ENCODE results near the gene TPSD1. TPM values are rescaled to one million over a fixed set of nuclear protein-coding genes. Genes with fewer than 3 reads are reported as not detected.
"Not testable (repeated sequence)": the region's sequence is repeated elsewhere in the genome, so short reads cannot be mapped to it uniquely, and the experiment has no call there.

TPSD1 gene
- total and polyA plus RNA-seq, 2 experiments from 2014 or later, result 0.17 TPM; not detected in 1

- Histone ChIP-seq H3K36me3 (ENCODE audit: insufficient read depth) (no peaks in the 10 kb centered on the region), H3K4me1 (ENCODE audit: insufficient read depth) (no peaks in the 10 kb centered on the region), H3K4me2 (no peak overlapping the region), H3K79me2 (replicated peaks; ENCODE audit: insufficient read depth) (no peaks in the 10 kb centered on the region), H3F3A (replicated peaks; ENCODE audit: low read depth) (no peaks in the 10 kb centered on the region), H3K27me3 (ENCODE audit: insufficient read depth) (no peaks in the 10 kb centered on the region), H3K4me3 (no peak overlapping the region), H2AFZ (no peak overlapping the region), H4K20me1 (replicated peaks; ENCODE audit: insufficient read depth) (0 out of 2 replicates have a peak, but pooled peaks cover 2% of the 10 kb centered on the region), H3K27ac (ENCODE audit: low read depth) (no peak overlapping the region), H3K9me2 (ENCODE audit: insufficient read depth) (no peaks in the 10 kb centered on the region)
- Mint-ChIP-seq H3K4me1 (peaks cover 3% of the 10 kb centered on the region; the same call in 1 of the 3 replicates), H3K4me3 (no peak overlapping the region), H3K27me3 (ENCODE audit: insufficient read depth, low read depth, poor library complexity) (peaks cover 21% of the 10 kb centered on the region), H3K9me3 (peaks cover 15% of the 10 kb centered on the region), H3K27ac (no peak overlapping the region), H3K36me3 (ENCODE audit: low read depth) (no peaks in the 10 kb centered on the region)
- DNase-seq (ENCODE audit: low spot score) (no peak), ATAC-seq (no peak)
- TF ChIP-seq STAT1 (IDR thresholded peaks at IDR 0.05; ENCODE audit: unreplicated experiment) (no peak), CREB1 (CRISPR knock-in tag; IDR thresholded peaks at IDR 0.05; ENCODE audit: low read depth) (no peak), ZNF331 (CRISPR knock-in tag; IDR thresholded peaks at IDR 0.05; ENCODE audit: low read depth) (no peak), EZH2 (IDR thresholded peaks at IDR 0.05; ENCODE audit: low read depth, unreplicated experiment) (no peak), ZNF114 (CRISPR knock-in tag; IDR thresholded peaks at IDR 0.05) (no peak), JUNB (IDR thresholded peaks at IDR 0.05; ENCODE audit: unreplicated experiment) (no peak)
These were observed 10.0 kb downstream of the TPSD1 start for GRCh38 chr16:1265826-1266225.

GRCh38 chr16:1269418-1269817 lies 13.5 kb downstream of the TPSD1 start:
- H3K9me2 ChIP-seq (ENCODE audit: insufficient read depth); H2AFZ ChIP-seq; DNase-seq (ENCODE audit: low spot score); H3K36me3 Mint-ChIP-seq (ENCODE audit: low read depth); H4K20me1 ChIP-seq (replicated peaks; ENCODE audit: insufficient read depth); H3K36me3 ChIP-seq (ENCODE audit: insufficient read depth); H3K27me3 ChIP-seq (ENCODE audit: insufficient read depth); H3K79me2 ChIP-seq (replicated peaks; ENCODE audit: insufficient read depth); H3K27ac ChIP-seq (ENCODE audit: low read depth); H3F3A ChIP-seq (replicated peaks; ENCODE audit: low read depth); H3K4me2 ChIP-seq; H3K27ac Mint-ChIP-seq; H3K4me1 Mint-ChIP-seq; ATAC-seq; H3K4me1 ChIP-seq (ENCODE audit: insufficient read depth): not testable (repeated sequence)
- Mint-ChIP-seq H3K27me3 (ENCODE audit: insufficient read depth, low read depth, poor library complexity) (peaks cover 16% of the 10 kb centered on the region), H3K9me3 (peaks cover 12% of the 10 kb centered on the region), H3K4me3 (peak overlapping the region; percentile 62; the same call in 2 of the 3 replicates)
- 0 out of 2 replicates have a peak overlapping the region, but pooled peaks have one; percentile 36 for H3K4me3 ChIP-seq

GRCh38 chr16:1271380-1271723 lies 15.5 kb downstream of the TPSD1 start:
- no peaks in the 10 kb centered on the region for H3F3A ChIP-seq (replicated peaks; ENCODE audit: low read depth)
- Mint-ChIP-seq H3K36me3 (ENCODE audit: low read depth) (peaks cover 5% of the 10 kb centered on the region; the same call in 1 of the 3 replicates), H3K27me3 (ENCODE audit: insufficient read depth, low read depth, poor library complexity) (peaks cover 13% of the 10 kb centered on the region), H3K9me3 (peaks cover 3% of the 10 kb centered on the region; the same call in 2 of the 3 replicates), H3K4me3 (no peak overlapping the region), H3K27ac (no peak overlapping the region), H3K4me1 (peaks cover 2% of the 10 kb centered on the region; the same call in 2 of the 3 replicates)
- H3K9me2 ChIP-seq (ENCODE audit: insufficient read depth), result no peaks in the 10 kb centered on the region
- H3K79me2 ChIP-seq (replicated peaks; ENCODE audit: insufficient read depth), result no peaks in the 10 kb centered on the region
- ATAC-seq (no peak), DNase-seq (ENCODE audit: low spot score) (no peak)
- no peak overlapping the region for H3K27ac ChIP-seq (ENCODE audit: low read depth)
- no peaks in the 10 kb centered on the region for H3K27me3 ChIP-seq (ENCODE audit: insufficient read depth)
- no peaks in the 10 kb centered on the region for H4K20me1 ChIP-seq (replicated peaks; ENCODE audit: insufficient read depth)
- no peak overlapping the region for H3K4me2 ChIP-seq
- H2AFZ ChIP-seq, result no peak overlapping the region
- H3K4me3 ChIP-seq, result no peak overlapping the region
- H3K36me3 ChIP-seq (ENCODE audit: insufficient read depth), result no peaks in the 10 kb centered on the region
- no peaks in the 10 kb centered on the region for H3K4me1 ChIP-seq (ENCODE audit: insufficient read depth)
- TF ChIP-seq JUNB (IDR thresholded peaks at IDR 0.05; ENCODE audit: unreplicated experiment), result no peak
- no peak for TF ChIP-seq CTCF (conservative IDR thresholded peaks at IDR 0.05; ENCODE audit: low read depth in 2 of 2)
- no peak for TF ChIP-seq ZNF114 (CRISPR knock-in tag; IDR thresholded peaks at IDR 0.05)
- TF ChIP-seq ZNF331 (CRISPR knock-in tag; IDR thresholded peaks at IDR 0.05; ENCODE audit: low read depth), result no peak
- TF ChIP-seq REST (IDR thresholded peaks at IDR 0.05; ENCODE audit: unreplicated experiment), result no peak
- no peak for TF ChIP-seq EZH2 (IDR thresholded peaks at IDR 0.05; ENCODE audit: low read depth, unreplicated experiment)
- TF ChIP-seq EZH2phosphoT487 (IDR thresholded peaks at IDR 0.05; ENCODE audit: unreplicated experiment), result no peak
- no peak for TF ChIP-seq POLR2AphosphoS5 (IDR thresholded peaks at IDR 0.05; ENCODE audit: low read depth)
- no peak for TF ChIP-seq CREB1 (CRISPR knock-in tag; IDR thresholded peaks at IDR 0.05; ENCODE audit: low read depth)
- no peak for TF ChIP-seq STAT1 (IDR thresholded peaks at IDR 0.05; ENCODE audit: unreplicated experiment)
